HL-60 (cell line): Measurements from ENCODE around the gene FSD2.

Experiments used
- DNase-seq, 2 experiments: peaks; one replicate each; pipeline ENCODE4 v3.0.0-alpha.2; 2010 to 2020; ENCODE audit warnings: low read depth in 1 of 2, low spot score in 1 of 2
- H3K27ac ChIP-seq: fragments of 250-450 bp; sonication (Bioruptor Pico); replicated peaks from 2 replicates; pipeline ENCODE4 v1.5.1; 2020; ENCODE audit warnings: mild to moderate bottlenecking, moderate library complexity
- H3K27me3 ChIP-seq: fragments of 250-450 bp; sonication (Bioruptor Pico); 2 replicates; pipeline ENCODE4 v1.5.1; 2021; ENCODE audit warnings: mild to moderate bottlenecking, moderate library complexity; ENCODE audit not compliant: insufficient read depth, poor library complexity, severe bottlenecking
- H3K4me3 ChIP-seq: replicated peaks from 2 replicates; pipeline ENCODE4 v1.5.1; 2011; ENCODE audit warnings: mild to moderate bottlenecking, control low read depth, low read length; ENCODE audit not compliant: insufficient read depth
- GABPA ChIP-seq: IDR thresholded peaks from 2 replicates; pipeline ENCODE4 v1.6.1; 2012; ENCODE audit warnings: low read depth
- POLR2AphosphoS5 ChIP-seq: IDR thresholded peaks from 2 replicates; pipeline ENCODE4 v1.6.1; 2012; ENCODE audit warnings: low read depth
- SPI1 ChIP-seq: IDR thresholded peaks from 2 replicates; pipeline ENCODE4 v1.6.1; 2012; ENCODE audit warnings: low read depth, mild to moderate bottlenecking, borderline replicate concordance
- TF ChIP-seq, protein P1 (sequence below): IDR thresholded peaks from one replicate; pipeline ENCODE4 v1.5.1; 2011; ENCODE audit warnings: low read length, control low read depth, inconsistent platforms; ENCODE audit not compliant: insufficient read depth
- TF ChIP-seq, protein P2 (sequence below): IDR thresholded peaks from 2 replicates; pipeline ENCODE4 v1.6.1; 2012; ENCODE audit warnings: low read depth; ENCODE audit not compliant: insufficient replicate concordance

Gene FSD2

DNA sequence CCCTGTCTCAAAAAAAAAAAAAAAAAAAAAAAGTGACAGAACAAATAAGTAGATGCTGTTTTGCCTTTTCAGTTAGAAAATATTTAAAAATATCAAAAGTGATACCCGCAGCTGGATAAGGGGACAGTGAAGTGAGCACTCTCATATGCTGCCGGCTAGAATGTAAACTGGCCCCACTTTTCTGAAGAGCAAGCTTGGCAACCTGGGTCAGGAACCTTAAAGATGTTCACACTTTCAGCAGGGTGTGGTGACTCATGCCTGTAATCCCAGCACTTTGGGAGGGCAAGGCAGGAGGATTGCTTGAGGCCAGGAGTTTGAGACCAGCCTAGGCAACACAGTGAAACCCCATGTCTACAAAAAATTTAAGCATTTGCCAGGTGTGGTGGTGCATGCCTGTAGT, 17.4 kb downstream of the FSD2 start:
- Histone ChIP-seq H3K4me3 (no peak overlapping the region), H3K27ac (no peak overlapping the region), H3K27me3 (no peaks in the 10 kb centered on the region)
- no peak for DNase-seq
- TF ChIP-seq GABPA (no peak), POLR2AphosphoS5 (no peak), SPI1 (no peak)
- TF ChIP-seq, protein P1, sequence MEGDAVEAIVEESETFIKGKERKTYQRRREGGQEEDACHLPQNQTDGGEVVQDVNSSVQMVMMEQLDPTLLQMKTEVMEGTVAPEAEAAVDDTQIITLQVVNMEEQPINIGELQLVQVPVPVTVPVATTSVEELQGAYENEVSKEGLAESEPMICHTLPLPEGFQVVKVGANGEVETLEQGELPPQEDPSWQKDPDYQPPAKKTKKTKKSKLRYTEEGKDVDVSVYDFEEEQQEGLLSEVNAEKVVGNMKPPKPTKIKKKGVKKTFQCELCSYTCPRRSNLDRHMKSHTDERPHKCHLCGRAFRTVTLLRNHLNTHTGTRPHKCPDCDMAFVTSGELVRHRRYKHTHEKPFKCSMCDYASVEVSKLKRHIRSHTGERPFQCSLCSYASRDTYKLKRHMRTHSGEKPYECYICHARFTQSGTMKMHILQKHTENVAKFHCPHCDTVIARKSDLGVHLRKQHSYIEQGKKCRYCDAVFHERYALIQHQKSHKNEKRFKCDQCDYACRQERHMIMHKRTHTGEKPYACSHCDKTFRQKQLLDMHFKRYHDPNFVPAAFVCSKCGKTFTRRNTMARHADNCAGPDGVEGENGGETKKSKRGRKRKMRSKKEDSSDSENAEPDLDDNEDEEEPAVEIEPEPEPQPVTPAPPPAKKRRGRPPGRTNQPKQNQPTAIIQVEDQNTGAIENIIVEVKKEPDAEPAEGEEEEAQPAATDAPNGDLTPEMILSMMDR: no peak
- TF ChIP-seq, protein P2, sequence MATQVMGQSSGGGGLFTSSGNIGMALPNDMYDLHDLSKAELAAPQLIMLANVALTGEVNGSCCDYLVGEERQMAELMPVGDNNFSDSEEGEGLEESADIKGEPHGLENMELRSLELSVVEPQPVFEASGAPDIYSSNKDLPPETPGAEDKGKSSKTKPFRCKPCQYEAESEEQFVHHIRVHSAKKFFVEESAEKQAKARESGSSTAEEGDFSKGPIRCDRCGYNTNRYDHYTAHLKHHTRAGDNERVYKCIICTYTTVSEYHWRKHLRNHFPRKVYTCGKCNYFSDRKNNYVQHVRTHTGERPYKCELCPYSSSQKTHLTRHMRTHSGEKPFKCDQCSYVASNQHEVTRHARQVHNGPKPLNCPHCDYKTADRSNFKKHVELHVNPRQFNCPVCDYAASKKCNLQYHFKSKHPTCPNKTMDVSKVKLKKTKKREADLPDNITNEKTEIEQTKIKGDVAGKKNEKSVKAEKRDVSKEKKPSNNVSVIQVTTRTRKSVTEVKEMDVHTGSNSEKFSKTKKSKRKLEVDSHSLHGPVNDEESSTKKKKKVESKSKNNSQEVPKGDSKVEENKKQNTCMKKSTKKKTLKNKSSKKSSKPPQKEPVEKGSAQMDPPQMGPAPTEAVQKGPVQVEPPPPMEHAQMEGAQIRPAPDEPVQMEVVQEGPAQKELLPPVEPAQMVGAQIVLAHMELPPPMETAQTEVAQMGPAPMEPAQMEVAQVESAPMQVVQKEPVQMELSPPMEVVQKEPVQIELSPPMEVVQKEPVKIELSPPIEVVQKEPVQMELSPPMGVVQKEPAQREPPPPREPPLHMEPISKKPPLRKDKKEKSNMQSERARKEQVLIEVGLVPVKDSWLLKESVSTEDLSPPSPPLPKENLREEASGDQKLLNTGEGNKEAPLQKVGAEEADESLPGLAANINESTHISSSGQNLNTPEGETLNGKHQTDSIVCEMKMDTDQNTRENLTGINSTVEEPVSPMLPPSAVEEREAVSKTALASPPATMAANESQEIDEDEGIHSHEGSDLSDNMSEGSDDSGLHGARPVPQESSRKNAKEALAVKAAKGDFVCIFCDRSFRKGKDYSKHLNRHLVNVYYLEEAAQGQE: no peak

DNA sequence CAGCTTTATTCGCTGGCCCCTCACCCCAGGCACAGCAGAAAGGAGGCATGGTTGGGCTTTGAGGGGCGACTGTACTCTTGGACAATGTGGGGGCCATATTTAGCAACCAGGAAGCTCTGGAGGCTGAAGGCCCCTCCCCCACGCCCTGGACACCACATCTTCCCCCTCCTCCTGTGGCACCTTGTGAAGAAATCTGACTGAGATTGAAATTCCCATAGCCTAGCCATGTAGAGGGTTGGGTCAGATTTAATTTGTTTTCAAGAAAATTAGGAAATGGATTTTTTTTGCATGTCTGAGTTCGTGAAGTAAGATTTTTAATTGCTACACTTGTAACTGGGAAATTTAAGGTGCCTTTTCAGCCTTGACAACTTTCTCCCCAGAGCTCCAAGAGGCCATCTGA, 24.5 kb downstream of the FSD2 start:
- H3K27ac ChIP-seq: no peak overlapping the region
- no peak for DNase-seq
- no peak overlapping the region for H3K4me3 ChIP-seq
- H3K27me3 ChIP-seq: no peaks in the 10 kb centered on the region
- TF ChIP-seq POLR2AphosphoS5 (no peak), GABPA (no peak), SPI1 (no peak)
- TF ChIP-seq, protein P1: no peak
- TF ChIP-seq, protein P2: no peak

DNA sequence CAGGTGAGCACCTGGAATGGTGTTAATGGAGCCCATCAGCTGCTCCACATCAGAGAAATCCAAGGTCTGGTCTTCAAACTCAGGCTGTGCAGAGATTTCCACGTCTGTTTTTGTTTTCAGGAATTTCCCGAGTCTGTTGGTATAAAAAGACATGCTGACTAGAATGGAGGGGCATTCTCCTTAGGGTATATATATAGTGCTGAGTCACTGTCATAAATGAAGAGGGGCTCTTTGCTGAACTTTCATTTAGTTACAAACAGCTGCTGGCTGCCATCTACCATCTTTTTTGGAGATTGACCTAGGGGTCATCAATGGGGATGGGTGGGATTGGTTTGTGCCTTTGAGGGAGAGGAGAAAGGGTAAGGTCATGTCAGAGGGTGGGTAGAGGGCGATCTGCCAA, 27.1 kb downstream of the FSD2 start:
- Histone ChIP-seq H3K27ac (no peak overlapping the region), H3K27me3 (no peaks in the 10 kb centered on the region), H3K4me3 (no peak overlapping the region)
- DNase-seq: no peak
- TF ChIP-seq, protein P2: no peak
- TF ChIP-seq POLR2AphosphoS5 (no peak), SPI1 (no peak), GABPA (no peak)
- TF ChIP-seq, protein P1: no peak
